HEK293T (cell line): ENCODE data around the gene FOXD4L6.
"Not testable (repeated sequence)": the region's sequence is repeated elsewhere in the genome, so short reads cannot be mapped to it uniquely, and the experiment has no call there.

Experiments
- ARNT ChIP-seq: fragments of 450-650 bp; IDR thresholded peaks from 2 replicates; pipeline ENCODE4 v1.6.1; 2017; ENCODE audit warnings: mild to moderate bottlenecking
- BHLHE40 ChIP-seq: fragments of 450-650 bp; IDR thresholded peaks from 2 replicates; pipeline ENCODE4 v1.6.1; 2016; ENCODE audit warnings: mild to moderate bottlenecking, moderate library complexity, borderline replicate concordance
- CTBP1 ChIP-seq: fragments of 450-650 bp; IDR thresholded peaks from 2 replicates; pipeline ENCODE4 v1.6.1; 2016; ENCODE audit warnings: borderline replicate concordance
- ELF4 ChIP-seq: fragments of 450-650 bp; IDR thresholded peaks from 2 replicates; pipeline ENCODE4 v1.6.1; 2017; ENCODE audit warnings: antibody characterized with exemption
- FOXA1 ChIP-seq: fragments of 450-650 bp; IDR thresholded peaks from 2 replicates; pipeline ENCODE4 v1.6.1; 2016; ENCODE audit warnings: mild to moderate bottlenecking
- FOXK2 ChIP-seq: fragments of 450-650 bp; IDR thresholded peaks from 2 replicates; pipeline ENCODE4 v1.6.1; 2016; ENCODE audit warnings: mild to moderate bottlenecking
- FOXM1 ChIP-seq: fragments of 450-650 bp; IDR thresholded peaks from 2 replicates; pipeline ENCODE4 v1.6.1; 2017; ENCODE audit warnings: mild to moderate bottlenecking, borderline replicate concordance
- PKNOX1 ChIP-seq: fragments of 450-650 bp; IDR thresholded peaks from 2 replicates; pipeline ENCODE4 v1.6.1; 2016
- SP1 ChIP-seq: fragments of 450-650 bp; IDR thresholded peaks from 2 replicates; pipeline ENCODE4 v1.6.1; 2017
- SUZ12 ChIP-seq: fragments of 450-650 bp; IDR thresholded peaks from 2 replicates; pipeline ENCODE4 v1.6.1; 2016; ENCODE audit warnings: mild to moderate bottlenecking
- ZNF384 ChIP-seq: fragments of 450-650 bp; IDR thresholded peaks from 2 replicates; pipeline ENCODE4 v1.6.1; 2016

GRCh38 chr9:41119719-41120118 lies 8.8 kb downstream of the FOXD4L6 start:
- TF ChIP-seq ZNF384, SP1, SUZ12, FOXA1, FOXK2, PKNOX1, FOXM1, CTBP1, BHLHE40, ARNT, ELF4: not testable (repeated sequence)
